Keratinocyte (primary cell): Measurements from ENCODE around the gene MRPS22.

ENCODE experiments used
- CTCF ChIP-seq, 3 experiments: IDR thresholded peaks in 1 of 3; conservative IDR thresholded peaks in 1 of 3; optimal IDR thresholded peaks in 1 of 3; 2 replicates in 2 of 3; 3 replicates in 1 of 3; pipeline versions ENCODE3 to v1.5.1; 2011; ENCODE audit warnings: low read length in 3 of 3, mild to moderate bottlenecking in 3 of 3, moderate library complexity in 2 of 3, control low read depth in 1 of 3, inconsistent platforms in 1 of 3; ENCODE audit not compliant: insufficient read depth in 2 of 3; ENCODE audit errors: extremely low read depth in 1 of 3
- EZH2 ChIP-seq: IDR thresholded peaks from one replicate; pipeline ENCODE4 v1.6.1; 2012; ENCODE audit warnings: inconsistent platforms, mild to moderate bottlenecking, low read length, moderate library complexity

DNA sequence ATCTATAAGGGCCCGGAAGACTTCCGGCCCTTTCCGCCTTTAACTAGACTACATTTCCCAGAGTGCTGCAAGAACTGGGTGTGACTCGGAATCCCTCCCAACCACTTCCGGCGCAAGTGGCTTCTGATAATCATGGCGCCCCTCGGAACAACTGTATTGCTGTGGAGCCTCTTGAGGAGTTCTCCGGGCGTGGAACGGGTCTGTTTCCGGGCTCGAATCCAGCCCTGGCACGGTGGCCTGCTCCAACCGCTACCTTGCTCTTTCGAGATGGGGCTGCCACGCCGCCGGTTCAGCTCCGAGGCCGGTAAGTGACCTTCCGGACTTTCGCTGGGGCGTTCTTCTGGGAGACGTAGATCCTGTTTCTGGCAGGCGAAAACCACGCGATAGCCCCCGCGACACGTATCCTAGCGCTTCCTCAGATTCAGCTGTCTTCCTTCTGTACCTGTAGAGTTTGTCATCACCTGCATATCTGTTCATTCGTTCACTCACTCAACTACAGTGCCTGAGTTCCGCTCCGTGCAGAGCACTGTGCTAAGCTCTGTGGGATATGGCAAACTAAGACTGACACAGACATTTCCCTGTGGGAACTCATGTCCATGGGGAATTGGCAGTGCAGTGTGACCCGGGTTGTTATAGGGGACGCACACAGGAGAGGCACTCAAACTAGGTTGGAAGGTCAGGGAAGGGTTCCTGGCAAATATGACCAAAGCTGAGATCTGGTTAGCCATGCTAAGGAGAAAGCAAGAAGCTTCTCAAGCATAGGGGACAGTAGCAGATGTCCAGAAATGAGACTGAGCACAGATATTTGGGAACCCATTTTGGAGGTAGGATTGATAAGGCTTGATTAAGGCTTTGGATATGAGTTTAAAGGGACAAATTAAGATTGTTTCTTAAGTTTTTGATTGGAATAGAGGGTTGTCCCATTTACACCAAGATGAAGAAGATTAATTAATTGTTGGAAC is at the start of gene MRPS22:
- TF ChIP-seq CTCF (optimal IDR thresholded peaks at IDR 0.05 in 1 of 3, IDR thresholded peaks at IDR 0.05 in 1 of 3, conservative IDR thresholded peaks at IDR 0.05 in 1 of 3; ENCODE audit: extremely low read depth in 1 of 3, insufficient read depth in 2 of 3, low read length in 3 of 3) (no peak), EZH2 (no peak)
